SK-N-SH treated with all-trans-retinoic acid at 6 μM for 48 hours (cell line): ENCODE measurements around the gene FSD2.
"Not testable (repeated sequence)": the region's sequence is repeated elsewhere in the genome, so short reads cannot be mapped to it uniquely, and the experiment has no call there.

Experiments used
- ATAC-seq: fragments of 200-7000 bp; cut with Tn5 transposase; 3 replicates; pipeline ENCODE4 v1.9.1; 2020; ENCODE audit warnings: mild to moderate bottlenecking, moderate library complexity
- ARNTL ChIP-seq: fragments of 450-650 bp; formaldehyde crosslinking; IDR thresholded peaks from 2 replicates; pipeline ENCODE4 v1.5.0; 2020; ENCODE audit warnings: low read depth, mild to moderate bottlenecking, moderate library complexity, borderline replicate concordance
- BACH2 ChIP-seq: fragments of 250-450 bp; sonication (Bioruptor Pico); IDR thresholded peaks from 2 replicates; pipeline ENCODE4 v1.9.0; 2021; ENCODE audit warnings: mild to moderate bottlenecking, borderline replicate concordance
- CSDC2 ChIP-seq: fragments of 250-450 bp; sonication (Bioruptor Pico); IDR thresholded peaks from 2 replicates; pipeline ENCODE4 v1.5.0; 2020; ENCODE audit warnings: mild to moderate bottlenecking, moderate library complexity
- CSRNP3 ChIP-seq: fragments of 250-450 bp; sonication (Bioruptor Pico); IDR thresholded peaks from 2 replicates; pipeline ENCODE4 v1.5.1; 2021; ENCODE audit warnings: mild to moderate bottlenecking, moderate library complexity
- ESRRG ChIP-seq: fragments of 250-450 bp; sonication (Bioruptor Pico); IDR thresholded peaks from 2 replicates; pipeline ENCODE4 v1.6.1; 2021; ENCODE audit warnings: mild to moderate bottlenecking
- GLIS3 ChIP-seq: fragments of 250-450 bp; sonication (Bioruptor Pico); IDR thresholded peaks from 2 replicates; pipeline ENCODE4 v1.5.0; 2020; ENCODE audit warnings: mild to moderate bottlenecking, moderate library complexity
- ISL1 ChIP-seq: fragments of 250-450 bp; sonication (Bioruptor Pico); IDR thresholded peaks from 2 replicates; pipeline ENCODE4 v2.1.2; 2022; ENCODE audit warnings: mild to moderate bottlenecking, moderate library complexity
- OSR1 ChIP-seq: fragments of 250-450 bp; sonication (Bioruptor Pico); IDR thresholded peaks from 2 replicates; pipeline ENCODE4 v1.8.0; 2022; ENCODE audit warnings: moderate library complexity, mild to moderate bottlenecking, inconsistent platforms
- PATZ1 ChIP-seq: fragments of 250-450 bp; sonication (Bioruptor Pico); IDR thresholded peaks from 2 replicates; pipeline ENCODE4 v1.8.0; 2020; ENCODE audit warnings: mild to moderate bottlenecking, moderate library complexity, borderline replicate concordance
- POU6F1 ChIP-seq: fragments of 250-450 bp; sonication (Bioruptor Pico); IDR thresholded peaks from 2 replicates; pipeline ENCODE4 v1.8.0; 2021; ENCODE audit warnings: low read depth, mild to moderate bottlenecking, moderate library complexity, borderline replicate concordance
- PPARA ChIP-seq: fragments of 250-450 bp; sonication (Bioruptor Pico); IDR thresholded peaks from 2 replicates; pipeline ENCODE4 v1.5.0; 2020; ENCODE audit warnings: mild to moderate bottlenecking, borderline replicate concordance
- RARB ChIP-seq: fragments of 250-450 bp; sonication (Bioruptor Pico); IDR thresholded peaks from 2 replicates; pipeline ENCODE4 v1.8.0; 2021; ENCODE audit warnings: mild to moderate bottlenecking, moderate library complexity
- SNAI2 ChIP-seq: fragments of 250-450 bp; sonication (Bioruptor Pico); IDR thresholded peaks from 2 replicates; pipeline ENCODE4 v1.5.0; 2020; ENCODE audit warnings: mild to moderate bottlenecking, moderate library complexity
- TCF4 ChIP-seq: fragments of 250-450 bp; sonication (Bioruptor Pico); IDR thresholded peaks from 2 replicates; pipeline ENCODE4 v1.8.0; 2021; ENCODE audit warnings: mild to moderate bottlenecking, moderate library complexity, borderline replicate concordance
- ZC3H10 ChIP-seq: fragments of 250-450 bp; sonication (Bioruptor Pico); IDR thresholded peaks from 2 replicates; pipeline ENCODE4 v1.5.1; 2021; ENCODE audit warnings: mild to moderate bottlenecking, moderate library complexity
- ZFP3 ChIP-seq: fragments of 250-450 bp; sonication (Bioruptor Pico); IDR thresholded peaks from 2 replicates; pipeline ENCODE4 v1.5.0; 2020; ENCODE audit warnings: mild to moderate bottlenecking, moderate library complexity
- ZFP30 ChIP-seq: fragments of 450-650 bp; formaldehyde crosslinking; IDR thresholded peaks from 2 replicates; pipeline ENCODE4 v1.5.0; 2022; ENCODE audit warnings: mild to moderate bottlenecking, moderate library complexity
- ZNF565 ChIP-seq: fragments of 450-650 bp; formaldehyde crosslinking; conservative IDR thresholded peaks from 2 replicates; pipeline ENCODE4 v1.5.0; 2020; ENCODE audit warnings: low read depth, mild to moderate bottlenecking, moderate library complexity
- ZNF70 ChIP-seq: fragments of 450-650 bp; formaldehyde crosslinking; IDR thresholded peaks from 2 replicates; pipeline ENCODE4 v1.5.0; 2020; ENCODE audit warnings: mild to moderate bottlenecking, moderate library complexity
- ZNF8 ChIP-seq: fragments of 450-650 bp; formaldehyde crosslinking; IDR thresholded peaks from 2 replicates; pipeline ENCODE4 v1.5.0; 2020; ENCODE audit warnings: mild to moderate bottlenecking, moderate library complexity
- TF ChIP-seq, protein P1 (sequence below): fragments of 250-450 bp; sonication (Bioruptor Pico); IDR thresholded peaks from 2 replicates; pipeline ENCODE4 v1.5.0; 2020; ENCODE audit warnings: mild to moderate bottlenecking, moderate library complexity
- TF ChIP-seq, protein P2 (sequence below): fragments of 250-450 bp; sonication (Bioruptor Pico); IDR thresholded peaks from 2 replicates; pipeline ENCODE4 v1.5.1; 2020; ENCODE audit warnings: low read depth, mild to moderate bottlenecking, moderate library complexity

The FSD2 gene

GRCh38 chr15:82823049-82823448 lies 17.2 kb upstream of the FSD2 start:
- TF ChIP-seq, protein P1, sequence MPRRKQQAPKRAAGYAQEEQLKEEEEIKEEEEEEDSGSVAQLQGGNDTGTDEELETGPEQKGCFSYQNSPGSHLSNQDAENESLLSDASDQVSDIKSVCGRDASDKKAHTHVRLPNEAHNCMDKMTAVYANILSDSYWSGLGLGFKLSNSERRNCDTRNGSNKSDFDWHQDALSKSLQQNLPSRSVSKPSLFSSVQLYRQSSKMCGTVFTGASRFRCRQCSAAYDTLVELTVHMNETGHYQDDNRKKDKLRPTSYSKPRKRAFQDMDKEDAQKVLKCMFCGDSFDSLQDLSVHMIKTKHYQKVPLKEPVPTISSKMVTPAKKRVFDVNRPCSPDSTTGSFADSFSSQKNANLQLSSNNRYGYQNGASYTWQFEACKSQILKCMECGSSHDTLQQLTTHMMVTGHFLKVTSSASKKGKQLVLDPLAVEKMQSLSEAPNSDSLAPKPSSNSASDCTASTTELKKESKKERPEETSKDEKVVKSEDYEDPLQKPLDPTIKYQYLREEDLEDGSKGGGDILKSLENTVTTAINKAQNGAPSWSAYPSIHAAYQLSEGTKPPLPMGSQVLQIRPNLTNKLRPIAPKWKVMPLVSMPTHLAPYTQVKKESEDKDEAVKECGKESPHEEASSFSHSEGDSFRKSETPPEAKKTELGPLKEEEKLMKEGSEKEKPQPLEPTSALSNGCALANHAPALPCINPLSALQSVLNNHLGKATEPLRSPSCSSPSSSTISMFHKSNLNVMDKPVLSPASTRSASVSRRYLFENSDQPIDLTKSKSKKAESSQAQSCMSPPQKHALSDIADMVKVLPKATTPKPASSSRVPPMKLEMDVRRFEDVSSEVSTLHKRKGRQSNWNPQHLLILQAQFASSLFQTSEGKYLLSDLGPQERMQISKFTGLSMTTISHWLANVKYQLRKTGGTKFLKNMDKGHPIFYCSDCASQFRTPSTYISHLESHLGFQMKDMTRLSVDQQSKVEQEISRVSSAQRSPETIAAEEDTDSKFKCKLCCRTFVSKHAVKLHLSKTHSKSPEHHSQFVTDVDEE (CRISPR knock-in tag): no peak
- TF ChIP-seq ZNF565 (CRISPR knock-in tag): no peak
- TF ChIP-seq CSDC2 (CRISPR knock-in tag): no peak
- no peak for TF ChIP-seq ZFP3 (CRISPR knock-in tag)
- TF ChIP-seq, protein P2, sequence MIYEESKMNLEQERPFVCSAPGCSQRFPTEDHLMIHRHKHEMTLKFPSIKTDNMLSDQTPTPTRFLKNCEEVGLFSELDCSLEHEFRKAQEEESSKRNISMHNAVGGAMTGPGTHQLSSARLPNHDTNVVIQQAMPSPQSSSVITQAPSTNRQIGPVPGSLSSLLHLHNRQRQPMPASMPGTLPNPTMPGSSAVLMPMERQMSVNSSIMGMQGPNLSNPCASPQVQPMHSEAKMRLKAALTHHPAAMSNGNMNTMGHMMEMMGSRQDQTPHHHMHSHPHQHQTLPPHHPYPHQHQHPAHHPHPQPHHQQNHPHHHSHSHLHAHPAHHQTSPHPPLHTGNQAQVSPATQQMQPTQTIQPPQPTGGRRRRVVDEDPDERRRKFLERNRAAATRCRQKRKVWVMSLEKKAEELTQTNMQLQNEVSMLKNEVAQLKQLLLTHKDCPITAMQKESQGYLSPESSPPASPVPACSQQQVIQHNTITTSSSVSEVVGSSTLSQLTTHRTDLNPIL (CRISPR knock-in tag): no peak
- no peak for TF ChIP-seq BACH2 (CRISPR knock-in tag)
- no peak for TF ChIP-seq ZC3H10 (CRISPR knock-in tag)
- no peak for TF ChIP-seq PPARA
- no peak for TF ChIP-seq ZNF8 (CRISPR knock-in tag)
- TF ChIP-seq TCF4 (CRISPR knock-in tag): no peak
- TF ChIP-seq RARB (CRISPR knock-in tag): no peak
- TF ChIP-seq ZFP30 (CRISPR knock-in tag): no peak
- no peak for TF ChIP-seq PATZ1
- no peak for TF ChIP-seq POU6F1
- no peak for TF ChIP-seq CSRNP3
- no peak for TF ChIP-seq ESRRG (CRISPR knock-in tag)
- TF ChIP-seq SNAI2 (CRISPR knock-in tag): no peak
- no peak for TF ChIP-seq GLIS3
- no peak for TF ChIP-seq ARNTL (CRISPR knock-in tag)
- ATAC-seq: no peak

DNA sequence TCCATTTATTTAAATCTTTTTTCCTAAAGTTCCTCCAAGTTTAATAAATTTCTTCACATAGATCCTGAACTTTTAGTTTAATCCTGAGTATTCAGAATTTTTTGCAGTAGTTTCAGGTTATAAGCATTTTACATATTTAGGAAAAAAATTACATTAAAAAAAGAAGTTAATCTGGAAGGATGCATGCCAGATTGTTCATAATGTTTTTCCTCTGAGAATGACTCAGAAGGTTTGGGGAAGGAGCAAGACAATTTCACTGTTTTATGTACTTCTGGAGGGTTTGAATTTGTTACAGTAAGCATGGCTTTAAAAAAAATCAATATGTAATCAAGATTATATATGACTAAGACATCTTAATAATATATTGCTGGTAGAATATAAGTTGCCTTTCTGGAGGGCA lies 16.0 kb upstream of the FSD2 start:
- not testable (repeated sequence) for ATAC-seq

DNA sequence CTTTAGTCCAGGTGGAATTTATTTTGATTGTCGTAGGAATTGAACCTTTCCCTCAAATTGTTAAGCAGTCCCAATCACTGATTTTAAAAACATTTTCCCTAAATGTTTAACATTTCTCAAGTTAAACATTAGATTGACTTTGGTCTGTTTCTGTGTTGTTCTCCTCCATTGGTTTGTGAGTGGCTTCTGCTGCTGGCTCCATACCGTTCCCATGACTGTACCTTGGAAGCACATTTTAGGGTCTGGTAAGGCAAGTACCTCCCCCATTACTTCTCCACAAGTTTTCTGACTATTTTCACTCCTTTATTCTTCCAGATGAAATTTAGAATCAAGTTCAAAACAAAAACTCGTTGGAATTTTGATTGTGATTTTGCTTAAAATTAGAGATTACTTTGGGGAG lies 15.5 kb upstream of the FSD2 start:
- not testable (repeated sequence) for ATAC-seq

DNA sequence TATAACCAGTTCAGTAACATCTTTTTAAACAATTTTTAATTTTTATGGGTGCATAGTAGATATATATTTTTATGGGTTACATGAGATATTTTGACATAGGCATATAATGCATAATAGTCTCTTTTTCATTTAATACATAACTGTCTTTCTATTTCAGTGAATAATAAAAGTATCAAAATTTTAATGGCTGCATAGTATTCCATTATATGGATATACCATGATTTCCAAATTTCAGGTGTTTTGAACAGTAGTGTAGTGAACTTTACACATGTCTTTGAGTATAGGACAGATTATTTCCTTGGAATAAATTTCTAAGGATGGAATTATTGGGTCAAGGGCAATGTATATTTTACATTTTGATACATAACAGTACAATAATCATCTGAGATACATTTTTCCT lies 14.3 kb upstream of the FSD2 start:
- no peak for ATAC-seq
- TF ChIP-seq ARNTL (CRISPR knock-in tag) (no peak), ZNF8 (CRISPR knock-in tag) (peak; percentile 97)

DNA sequence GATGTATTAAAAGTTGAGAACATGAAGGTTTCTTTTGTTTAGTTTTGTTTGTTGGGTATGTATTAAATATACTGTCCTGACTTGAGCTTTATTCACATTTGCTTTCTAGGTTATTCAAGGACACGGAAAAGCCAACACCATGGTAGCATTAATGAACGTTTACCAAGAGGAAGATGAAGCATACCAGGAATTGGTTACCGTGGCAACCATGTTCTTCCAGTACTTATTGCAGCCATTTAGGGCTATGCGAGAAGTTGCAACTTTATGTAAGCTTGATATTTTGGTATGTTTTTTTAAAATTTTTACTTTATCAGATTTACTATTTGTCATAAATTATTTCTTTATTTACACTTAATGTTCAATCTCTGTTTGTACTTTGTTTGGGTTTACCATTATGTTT lies 7.1 kb upstream of the FSD2 start:
- no peak for ATAC-seq
- TF ChIP-seq SNAI2 (CRISPR knock-in tag) (no peak), ISL1 (no peak), ZC3H10 (CRISPR knock-in tag) (no peak), POU6F1 (no peak), PATZ1 (no peak), ZNF70 (no peak), RARB (CRISPR knock-in tag) (no peak), TCF4 (CRISPR knock-in tag) (no peak), BACH2 (CRISPR knock-in tag) (no peak), ARNTL (CRISPR knock-in tag) (no peak), OSR1 (CRISPR knock-in tag) (no peak)
